Activated CD4-positive, CD25-positive, alpha-beta regulatory T cell treated with anti-CD3 and anti-CD28 coated beads, Interleukin-2, amount 50 U/mL, for 72 hours (primary cell): ENCODE data around the gene TTC8.
A peak's percentile ranks its signal among the peaks of the same experiment; 100 is the strongest.
"Not testable (repeated sequence)": the region's sequence is repeated elsewhere in the genome, so short reads cannot be mapped to it uniquely, and the experiment has no call there.

Experiments used
- DNase-seq: peaks from one replicate; pipeline ENCODE4 v3.0.0; 2021

The TTC8 gene

DNA sequence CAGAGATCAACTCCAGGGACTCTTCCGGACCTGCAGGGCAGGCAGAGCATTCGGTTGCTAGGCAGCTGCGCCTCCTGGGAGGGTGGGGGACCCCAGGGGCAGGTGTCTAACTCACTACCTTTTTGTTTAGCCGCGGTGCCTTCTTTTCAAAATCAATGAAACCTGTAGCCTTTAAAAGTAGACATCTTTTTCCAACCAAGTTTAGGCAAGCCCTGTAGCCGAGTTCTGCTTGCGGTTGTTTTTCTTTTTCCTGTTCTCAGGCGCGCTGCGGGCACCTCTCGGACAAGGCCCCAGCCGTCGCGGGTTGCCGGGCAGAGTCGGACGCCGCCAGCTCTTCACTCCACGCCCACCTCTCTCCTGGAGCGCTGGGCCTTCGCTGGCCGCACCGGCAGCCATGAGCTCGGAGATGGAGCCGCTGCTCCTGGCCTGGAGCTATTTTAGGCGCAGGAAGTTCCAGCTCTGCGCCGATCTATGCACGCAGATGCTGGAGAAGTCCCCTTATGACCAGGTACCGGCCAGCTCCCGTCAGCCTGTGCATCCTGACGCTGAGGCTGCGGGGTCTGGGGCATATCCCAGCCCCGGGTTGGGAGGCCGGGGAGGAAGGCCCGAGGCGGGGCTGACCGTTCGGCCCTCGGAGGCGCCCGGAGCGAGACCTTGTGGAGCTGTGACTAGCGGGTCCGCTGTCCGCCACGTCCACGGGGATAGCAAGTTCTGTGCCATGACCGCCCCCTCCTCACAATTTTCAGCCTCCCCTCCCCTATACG lies at the start of gene TTC8:
Gene TTC8 (plus strand): TSS at position 338 of the 764 bp plus-strand sequence. CDS start 57 bp downstream, at position 395.
- DNase-seq = peak; percentile 77

DNA sequence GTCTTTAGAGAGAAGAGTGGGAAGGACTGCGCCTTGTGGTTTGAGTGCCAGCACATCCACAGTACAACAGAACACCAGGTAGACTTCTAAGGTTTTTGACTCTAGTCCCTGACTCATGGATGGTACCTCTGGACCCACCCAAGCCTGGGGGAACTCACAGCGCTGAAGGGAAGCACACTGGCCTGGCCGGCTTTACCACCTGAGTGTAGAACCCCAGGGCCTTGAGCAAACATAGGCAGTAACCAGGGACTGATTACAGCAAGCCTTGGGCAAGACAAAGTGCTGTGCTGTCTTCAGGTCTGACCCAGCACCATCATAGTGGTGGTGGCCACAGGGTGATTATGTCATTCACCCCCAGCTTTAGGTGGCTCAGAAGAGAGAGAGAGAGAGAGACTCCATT lies 48.9 kb upstream of the TTC8 start:
- DNase-seq = no peak

DNA sequence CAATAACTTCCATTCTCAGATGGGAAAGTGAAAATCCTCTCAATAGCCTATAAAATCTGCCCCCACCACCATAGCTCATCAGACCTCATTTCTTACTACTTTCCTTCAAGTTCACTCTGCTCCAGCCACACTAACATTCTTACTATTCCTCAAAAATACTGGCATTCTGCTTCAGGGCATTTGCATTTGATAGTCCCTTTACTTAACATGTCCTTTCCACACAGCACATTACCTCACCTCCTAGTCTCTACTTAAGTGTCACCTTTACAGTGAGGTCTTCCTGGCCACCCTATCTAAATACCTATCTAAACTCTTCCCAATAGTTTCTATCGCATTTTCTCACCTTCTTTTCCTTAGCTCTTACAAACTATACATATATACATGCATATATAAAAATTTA lies 38.5 kb upstream of the TTC8 start:
- no peak for DNase-seq

DNA sequence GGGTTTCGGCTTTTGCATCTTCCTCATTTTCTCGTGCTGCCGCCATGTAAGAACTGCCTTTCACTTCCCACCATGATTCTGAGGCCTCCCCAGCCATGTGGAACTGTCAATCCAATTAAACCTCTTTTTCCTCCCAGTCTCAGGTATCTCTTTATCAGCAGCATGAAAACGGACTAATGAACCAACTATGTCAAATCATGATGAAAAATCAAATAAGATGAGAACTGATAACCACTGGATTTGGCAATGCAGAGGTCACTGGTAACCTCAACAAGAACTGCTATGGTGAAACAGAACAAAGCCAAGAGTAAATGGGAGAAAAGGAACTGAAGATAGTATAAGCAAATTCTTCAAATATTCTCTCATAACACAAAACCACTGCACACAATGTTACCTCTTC lies 37.7 kb upstream of the TTC8 start:
- DNase-seq = no peak

DNA sequence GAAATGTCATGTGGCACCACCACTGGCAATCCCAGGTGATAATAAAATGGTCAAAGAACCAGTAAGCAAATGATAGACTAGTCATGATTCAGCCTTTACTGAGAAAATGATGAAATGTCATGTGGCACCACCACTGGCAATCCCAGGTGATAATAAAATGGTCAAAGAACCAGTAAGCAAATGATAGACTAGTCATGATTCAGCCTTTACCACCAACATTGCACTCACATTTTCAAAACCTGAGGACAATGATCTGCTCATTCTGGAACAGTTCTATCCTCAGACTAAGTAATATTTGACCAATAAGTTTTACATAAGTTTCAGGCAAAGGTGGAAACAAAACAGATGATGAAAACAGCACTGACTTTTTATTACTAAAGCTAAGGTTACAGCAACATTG lies 34.9 kb upstream of the TTC8 start:
- DNase-seq = not testable (repeated sequence)

DNA sequence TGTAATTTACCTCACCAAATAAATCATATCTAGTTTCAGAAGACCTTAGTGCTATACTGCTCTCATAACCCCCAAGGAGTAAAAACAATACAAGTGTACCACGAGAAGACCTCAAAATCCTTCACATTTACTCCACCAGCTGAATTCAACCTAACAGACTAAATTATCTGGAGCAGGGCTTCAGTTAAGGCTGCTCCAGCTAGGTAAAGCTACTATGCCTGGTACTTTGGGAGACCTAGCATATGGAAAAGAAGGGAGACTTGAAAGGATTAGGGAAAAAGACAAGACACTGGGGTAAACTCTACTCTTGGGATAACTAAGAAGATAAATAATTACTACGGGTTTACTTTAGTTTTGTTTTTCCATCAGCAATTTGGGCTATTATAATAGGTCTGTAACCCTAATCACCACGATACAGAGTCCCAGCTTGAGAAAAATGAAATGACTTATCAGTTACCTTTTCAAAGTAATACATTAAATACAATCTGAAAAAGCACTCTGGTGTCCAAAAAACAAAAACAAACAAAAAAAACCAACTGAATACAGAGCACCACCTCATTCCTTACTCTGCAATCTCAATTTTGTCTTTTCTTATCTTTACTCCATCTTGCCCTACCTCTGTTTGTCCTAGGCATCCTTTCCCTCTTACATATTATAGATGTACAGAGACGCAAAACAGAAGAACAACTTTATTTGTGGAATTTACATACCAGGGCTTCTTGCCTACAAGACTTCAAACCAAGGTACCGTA lies 33.8 kb upstream of the TTC8 start:
- no peak for DNase-seq

DNA sequence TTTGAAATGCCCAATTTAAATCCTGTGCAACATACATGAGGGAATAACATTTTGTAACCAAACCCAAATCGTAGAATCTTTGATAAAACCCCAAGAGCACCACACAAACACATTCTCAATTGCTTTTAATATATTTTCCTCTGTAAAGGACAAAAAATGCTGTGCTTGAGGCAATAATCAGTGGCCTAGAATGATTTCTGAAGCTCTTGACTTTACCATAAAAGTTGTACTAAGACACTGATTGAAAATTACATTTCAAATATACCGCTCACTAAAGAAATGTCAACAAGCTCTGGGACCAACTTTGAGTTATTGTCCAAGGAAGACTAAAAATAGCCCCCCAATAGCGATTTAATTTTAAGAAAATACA lies 33.2 kb upstream of the TTC8 start:
- DNase-seq = no peak

DNA sequence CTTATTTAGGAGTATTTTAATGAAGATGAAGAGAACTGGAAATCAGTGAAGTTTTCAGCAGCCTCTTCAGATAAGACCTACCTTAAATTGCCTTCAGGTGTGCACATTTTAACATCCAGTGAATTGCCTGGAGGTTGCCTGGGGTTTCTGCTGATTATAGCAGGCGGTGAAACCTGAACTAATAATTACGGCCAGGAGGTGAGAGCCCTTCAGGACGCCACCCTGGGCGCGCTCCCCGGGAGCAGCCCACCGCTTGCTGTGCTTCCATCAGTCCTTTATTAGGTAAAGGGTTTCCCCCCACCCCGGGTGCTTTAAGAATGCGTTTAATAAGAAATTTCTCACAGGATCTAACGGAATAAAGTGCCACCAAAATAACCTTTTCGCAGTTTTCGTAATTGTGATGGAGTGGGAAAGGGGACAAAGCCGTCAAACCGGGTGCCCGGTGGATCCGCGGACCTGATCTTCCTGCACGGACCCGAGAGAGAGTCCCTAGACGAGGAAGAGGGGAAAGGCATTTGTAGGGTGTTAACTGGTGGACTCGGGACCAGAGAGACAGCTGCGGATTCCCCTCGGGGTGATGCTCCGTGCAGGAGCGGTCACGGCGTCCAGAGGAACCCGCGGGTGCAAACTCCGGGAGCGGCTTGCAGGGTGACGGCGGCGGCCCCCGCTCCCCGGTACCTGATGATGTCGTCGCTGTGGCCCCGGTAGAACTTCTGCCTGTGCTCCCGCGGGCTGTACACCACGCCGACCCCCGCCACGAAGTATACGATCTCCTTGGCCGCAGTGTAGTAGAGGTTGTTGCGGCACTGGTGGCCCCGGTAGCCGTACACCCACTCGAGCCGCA lies 32.6 kb upstream of the TTC8 start:
- DNase-seq = peak; percentile 45

DNA sequence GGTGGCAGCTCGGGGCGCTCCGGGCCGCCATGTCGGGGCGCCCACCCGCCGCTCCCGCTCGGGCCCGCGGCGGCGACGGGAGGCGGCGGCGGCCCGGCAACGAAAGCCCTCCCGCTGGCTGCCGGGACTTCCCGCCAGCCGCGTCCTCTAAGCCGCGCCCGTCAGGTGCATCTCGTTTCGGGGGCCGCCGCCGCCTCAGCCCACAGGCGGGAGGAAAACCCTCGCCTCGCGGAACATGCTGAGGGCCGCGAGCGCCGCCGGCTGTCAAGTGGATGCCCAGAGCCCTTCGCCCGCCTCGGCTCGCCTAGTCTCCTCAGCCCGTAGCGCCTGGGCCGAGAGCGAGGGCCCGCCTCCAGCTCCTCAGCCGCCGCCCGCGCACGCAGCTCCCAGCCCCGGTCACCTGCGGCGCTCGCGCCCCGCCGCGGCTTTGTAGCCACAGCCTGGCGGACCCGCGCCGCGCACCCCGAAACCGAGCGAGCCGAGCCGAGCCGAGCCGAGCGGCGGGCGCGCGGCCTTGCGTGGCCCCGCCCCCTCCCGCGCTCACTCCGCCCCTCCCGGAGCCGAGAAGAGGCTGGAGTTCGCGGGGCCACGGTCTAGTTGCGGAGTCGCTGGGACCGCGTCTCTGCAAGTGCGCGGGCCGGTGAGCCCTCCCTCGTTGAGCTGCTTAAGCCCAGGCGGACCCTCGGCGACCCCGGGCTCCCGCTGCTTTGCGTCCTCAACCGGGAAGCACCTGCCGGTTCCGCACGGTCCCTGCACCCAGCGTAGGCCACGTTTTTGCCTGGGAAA lies 31.8 kb upstream of the TTC8 start, which contains the start of gene EML5:
Gene EML5 (minus strand): TSS at position 481 of the 786 bp plus-strand sequence. CDS start 450 bp downstream, at position 31.
- DNase-seq = peak; percentile 82

DNA sequence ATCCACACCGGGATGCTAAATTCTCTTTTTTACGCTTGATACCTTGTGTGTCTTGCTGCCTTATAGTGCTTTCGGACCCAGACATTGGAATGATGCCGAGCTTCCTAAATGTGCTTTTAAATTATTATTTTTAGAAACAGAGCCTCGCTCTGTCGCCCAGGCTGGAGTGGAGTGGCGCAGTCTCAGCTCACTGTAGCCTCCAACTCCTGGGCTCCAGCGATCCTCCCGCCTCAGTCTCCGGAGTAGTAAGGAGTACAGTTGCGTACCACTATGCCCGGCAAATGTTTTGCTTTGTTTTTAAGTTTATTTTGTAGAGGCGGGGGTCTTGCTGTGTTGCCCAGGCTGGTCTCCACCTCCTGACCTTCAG lies 31.2 kb upstream of the TTC8 start:
- DNase-seq = no peak

DNA sequence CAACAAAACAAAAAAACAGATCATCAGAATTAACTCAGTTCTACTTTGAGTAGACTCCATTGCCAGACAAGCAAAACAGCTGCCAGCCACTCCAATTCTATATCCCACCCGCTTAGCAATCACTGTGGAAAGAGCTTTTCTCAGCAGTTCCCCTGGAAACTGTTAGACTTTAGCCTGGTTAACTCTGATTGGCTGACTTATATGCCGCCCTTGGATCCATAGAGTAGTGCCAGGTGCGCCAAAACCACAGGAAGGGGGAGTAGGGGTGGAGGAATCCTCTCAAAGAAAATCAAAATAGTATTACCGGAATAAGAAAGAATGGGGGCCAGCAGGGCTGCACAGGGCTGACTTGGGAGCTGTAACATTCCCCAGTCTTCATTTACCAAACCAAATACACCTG lies 26.3 kb upstream of the TTC8 start:
- DNase-seq = no peak

DNA sequence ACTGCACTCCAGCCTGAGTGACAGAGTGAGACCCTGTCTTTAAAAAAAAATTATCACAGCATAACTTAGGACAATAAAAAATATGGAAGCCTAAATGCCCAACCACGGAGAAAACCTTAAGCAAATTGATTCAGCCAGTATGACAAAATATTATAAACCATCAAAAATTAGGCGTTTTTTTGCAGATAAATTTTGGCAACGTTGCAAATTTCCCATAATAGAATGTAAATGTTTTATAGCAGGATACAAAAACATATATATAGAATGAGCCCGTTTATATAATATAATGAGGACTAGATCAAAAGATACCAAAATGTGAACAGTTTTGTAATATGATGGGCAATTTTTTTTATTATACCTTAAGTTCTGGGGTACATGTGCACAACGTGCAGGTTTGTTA lies 24.9 kb upstream of the TTC8 start:
- DNase-seq = no peak

DNA sequence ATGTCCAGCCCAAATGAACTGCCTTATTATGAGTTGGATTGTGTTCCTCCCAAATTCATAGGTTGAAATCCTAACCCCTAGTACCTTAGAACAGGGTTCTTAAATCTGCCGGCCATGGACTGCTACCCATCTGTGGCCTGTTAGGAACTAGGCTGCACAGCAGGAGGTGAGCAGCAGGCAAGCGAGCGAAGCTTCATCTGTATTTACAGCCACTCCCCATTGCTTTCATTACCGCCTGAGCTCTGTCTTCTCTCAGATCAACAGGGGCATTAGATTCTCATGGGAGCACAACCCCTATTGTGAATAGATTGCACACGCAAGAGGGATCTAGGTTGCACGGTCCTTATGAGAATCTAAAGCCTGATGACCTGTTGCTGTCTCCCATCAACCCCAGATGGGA lies 21.9 kb upstream of the TTC8 start:
- no peak for DNase-seq

DNA sequence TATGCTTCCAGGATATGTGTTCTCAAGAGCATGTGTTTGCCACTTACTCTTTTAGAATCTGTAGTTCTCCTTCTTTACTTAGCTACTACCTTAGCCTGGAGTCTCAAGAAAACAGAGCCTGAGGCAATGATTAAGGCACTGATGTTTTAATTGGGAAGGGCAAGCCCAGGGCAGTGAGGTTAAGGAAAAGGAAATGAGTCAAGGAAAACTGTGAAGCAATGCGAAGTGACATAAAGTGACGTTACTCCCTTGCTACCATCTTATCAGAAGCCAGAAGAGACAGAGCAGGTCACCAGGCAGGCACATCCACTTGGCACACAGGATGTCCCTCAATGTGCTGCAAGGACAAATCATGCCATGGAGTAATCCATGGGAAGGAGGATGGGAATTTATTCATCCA lies 20.4 kb upstream of the TTC8 start:
- DNase-seq = no peak

DNA sequence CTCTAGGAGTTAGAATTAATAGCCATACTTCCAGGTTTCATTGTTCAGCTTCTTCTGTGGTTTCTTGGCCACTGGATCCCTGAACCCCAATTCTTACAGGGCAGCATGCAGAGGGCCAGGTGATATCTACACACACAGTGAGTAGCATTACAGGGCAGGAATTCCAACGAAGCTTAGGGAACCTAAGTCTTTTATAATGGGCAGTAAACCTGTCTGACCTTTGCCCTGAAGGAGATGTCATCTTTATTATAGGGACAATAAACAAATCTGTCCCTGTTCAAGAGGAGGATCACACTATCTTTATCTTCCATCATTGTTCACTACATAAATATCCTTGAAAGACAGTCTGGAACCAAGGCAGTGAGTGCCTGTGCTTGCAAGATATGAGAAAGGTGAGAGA lies 20.0 kb upstream of the TTC8 start:
- no peak for DNase-seq

DNA sequence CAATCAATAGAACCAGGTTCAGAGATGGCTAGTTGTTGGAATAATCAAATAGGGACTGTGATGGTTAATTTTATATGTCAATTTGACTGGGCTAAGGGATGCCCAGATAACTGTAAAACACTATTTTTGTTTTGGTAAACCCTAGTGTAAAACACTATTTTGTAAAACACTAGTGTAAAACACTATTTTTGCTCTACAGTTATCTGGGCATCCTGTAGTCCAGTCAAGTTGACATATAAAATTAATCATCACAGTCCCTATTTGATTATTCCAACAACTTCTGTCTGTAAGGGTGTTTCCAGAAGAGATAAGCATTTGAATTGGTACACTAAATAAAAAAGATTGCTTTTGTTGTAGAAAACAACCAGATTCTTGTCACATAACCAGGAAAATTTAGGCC lies 16.1 kb upstream of the TTC8 start:
- no peak for DNase-seq

DNA sequence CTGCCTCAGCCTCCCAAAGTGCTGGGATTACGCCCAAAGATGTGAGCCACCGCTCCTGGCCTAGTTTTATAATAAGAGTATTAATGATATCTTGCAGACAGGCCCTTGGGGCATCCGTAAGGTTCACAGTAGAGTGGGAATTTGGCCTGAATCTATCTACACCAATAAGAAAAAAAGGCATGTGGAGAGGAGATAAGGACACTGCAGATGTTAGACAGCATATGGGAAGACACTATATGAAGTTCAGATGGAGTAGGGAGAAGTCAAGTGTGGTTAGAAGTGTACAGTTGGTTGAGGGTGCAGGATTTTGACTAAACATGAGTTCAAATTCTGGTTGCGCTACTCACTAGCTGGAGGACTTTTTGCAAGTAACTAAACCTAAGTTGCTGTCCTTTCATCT lies 8.5 kb upstream of the TTC8 start:
- DNase-seq = no peak

DNA sequence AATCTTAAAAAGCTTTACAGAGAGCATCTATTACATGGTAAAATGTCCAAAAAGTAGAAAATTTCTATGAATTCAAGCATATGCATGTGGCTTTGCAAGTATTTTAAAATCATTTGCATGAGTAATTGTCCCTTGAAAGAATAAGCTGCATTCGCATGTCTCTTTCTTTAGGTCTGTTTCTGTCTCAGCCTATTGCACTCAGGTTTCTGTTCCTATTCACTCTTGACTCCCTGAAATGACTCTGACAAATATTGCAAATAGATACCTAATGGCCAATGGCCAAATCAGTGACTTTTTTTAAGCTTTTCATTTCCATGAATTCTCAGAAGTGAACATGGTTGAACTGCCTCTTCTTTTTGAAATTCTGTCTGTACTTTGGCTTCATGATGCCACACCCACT lies 6.4 kb upstream of the TTC8 start:
- DNase-seq = no peak

DNA sequence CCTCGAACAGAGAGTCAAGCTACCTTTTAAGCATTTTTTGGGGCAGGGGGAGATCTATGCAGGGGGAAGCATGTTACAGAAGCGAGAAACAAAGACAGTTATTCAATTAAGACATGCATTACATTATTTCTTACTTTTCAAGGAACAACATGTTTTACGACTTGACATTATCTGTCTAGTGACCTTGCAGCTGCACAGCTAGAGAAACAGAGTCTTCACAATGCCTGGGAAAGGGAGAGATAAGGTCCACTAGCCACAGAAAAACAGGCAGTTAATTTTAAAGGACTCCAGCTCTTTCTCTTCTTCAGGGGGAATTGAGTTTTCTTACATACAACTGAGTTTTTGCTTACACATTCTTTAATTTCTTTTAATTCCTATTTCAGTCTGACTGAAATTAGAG lies 4.8 kb upstream of the TTC8 start:
- DNase-seq = not testable (repeated sequence)

DNA sequence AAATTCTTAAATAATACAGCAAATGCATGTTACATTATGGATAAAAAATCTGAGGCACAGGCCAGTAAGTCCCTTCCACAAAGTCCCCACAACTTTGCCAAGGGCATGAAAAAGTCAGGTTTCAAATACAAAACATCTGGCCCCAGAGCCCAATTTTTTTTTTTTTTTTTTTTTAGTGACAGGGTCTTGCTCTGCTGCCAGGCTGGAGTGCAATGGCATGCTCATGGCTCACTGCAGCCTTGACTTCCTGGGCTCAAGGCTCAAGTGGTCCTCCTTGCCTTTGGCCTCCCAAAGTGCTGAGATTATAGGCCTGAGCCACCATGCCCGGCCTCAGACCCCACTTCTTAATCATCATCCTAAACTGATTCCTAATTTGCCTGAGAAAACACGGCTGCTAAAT lies 3.1 kb upstream of the TTC8 start:
- no peak for DNase-seq

DNA sequence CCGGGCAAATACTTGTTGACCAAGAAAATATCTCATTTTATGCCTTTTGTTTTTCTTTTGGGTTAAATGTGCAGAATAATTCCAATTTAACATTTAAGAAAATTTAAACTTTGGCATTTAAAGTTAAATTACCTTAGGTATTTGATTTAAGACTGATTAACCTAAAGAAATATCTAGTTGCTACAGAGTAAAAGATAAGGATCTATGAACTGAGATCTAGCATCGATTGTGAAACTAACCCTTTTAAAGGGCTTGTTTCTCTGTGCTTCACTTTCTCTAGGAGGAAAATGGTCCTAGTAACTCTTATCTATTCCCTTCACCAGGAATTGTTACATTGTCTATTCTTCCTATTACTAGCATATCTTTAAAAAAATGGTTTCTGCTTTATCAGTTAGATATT lies 2.6 kb upstream of the TTC8 start:
- no peak for DNase-seq

DNA sequence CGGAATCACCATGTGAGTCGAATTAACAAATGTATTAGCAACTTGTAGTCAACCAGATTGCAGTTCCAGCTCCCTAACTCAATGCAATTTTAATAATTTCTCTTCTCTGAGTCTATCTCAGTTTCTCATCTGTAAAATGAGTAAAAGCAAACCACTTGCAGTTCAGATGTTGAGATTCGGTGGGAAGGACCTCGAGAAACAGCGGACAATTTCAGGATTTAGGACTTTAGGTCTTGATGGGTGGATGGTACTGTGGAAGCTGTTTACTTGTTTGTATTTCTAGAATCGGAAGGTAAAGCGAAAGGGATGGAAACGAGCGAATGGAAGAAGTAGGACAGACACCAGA lies 510 bp upstream of the TTC8 start:
- no peak for DNase-seq

DNA sequence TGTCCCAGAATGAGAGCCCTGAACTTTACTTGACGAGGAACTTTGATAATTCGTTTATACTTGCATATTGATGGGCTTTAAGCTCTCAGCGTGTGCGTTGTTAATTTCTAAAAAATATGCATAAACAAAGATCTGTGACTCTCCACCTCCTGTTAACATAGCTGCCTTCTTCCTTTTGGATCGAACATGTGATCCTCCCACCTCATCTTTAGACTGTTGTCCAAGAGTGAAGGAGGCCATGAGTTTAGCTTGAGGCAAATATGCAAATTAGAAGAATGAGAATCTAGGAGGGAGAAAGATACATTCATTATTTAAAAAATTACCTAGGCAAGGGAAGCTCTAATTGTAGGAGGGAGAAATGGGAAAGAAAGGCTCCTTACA lies 617 bp downstream of the TTC8 start:
- no peak for DNase-seq
